B cell (primary cell): ENCODE results near the gene ASH1L. TPM values are rescaled to one million over a fixed set of nuclear protein-coding genes. Genes with fewer than 3 reads are reported as not detected.
"Not testable (repeated sequence)": the region's sequence is repeated elsewhere in the genome, so short reads cannot be mapped to it uniquely, and the experiment has no call there.

Experiments used
- ATAC-seq: fragments of 200-7000 bp; cut with Tn5 transposase; one replicate; pipeline ENCODE4 v1.10.0; 2021; ENCODE audit warnings: low read depth, mild to moderate bottlenecking, moderate number of reproducible peaks, moderate library complexity
- CTCF ChIA-PET: fragments of 350-600 bp; sonication (Branson Sonifier 250); formaldehyde crosslinking; loops from one replicate; lab custom pipeline; 2021; ENCODE audit warnings: antibody characterized with exemption, inconsistent platforms; lab: Charles Lee
- POLR2A ChIA-PET: fragments of 350-600 bp; sonication (Branson Sonifier 250); formaldehyde crosslinking; loops from one replicate; lab custom pipeline; 2021; ENCODE audit warnings: antibody characterized with exemption; lab: Charles Lee
- DNase-seq: peaks from one replicate; pipeline ENCODE4 v3.0.0; 2013
- H2AFZ ChIP-seq: 2 replicates; pipeline ENCODE4 v1.6.1; 2012; ENCODE audit warnings: mild to moderate bottlenecking, low read depth, low read length; ENCODE audit not compliant: insufficient read depth, poor library complexity, severe bottlenecking
- H3K27ac ChIP-seq, 2 donors: 1 replicate in 1 of 2; 2 replicates in 1 of 2; pipeline ENCODE4 v1.5.1; 2012 to 2013; ENCODE audit warnings: low read length in 2 of 2, mild to moderate bottlenecking in 2 of 2, moderate library complexity in 1 of 2
- H3K27me3 ChIP-seq, 4 experiments: fragments of 200-600 bp in 1 of 4; sonication (generic) in 1 of 4; replicated peaks in 1 of 4; 1 replicate in 2 of 4; 2 replicates in 2 of 4; pipeline versions ENCODE4 v1.6.1 to v1.7.0; 2013 to 2016; ENCODE audit warnings: low read length in 3 of 4, mild to moderate bottlenecking in 2 of 4, mixed read lengths in 1 of 4, moderate library complexity in 1 of 4; ENCODE audit not compliant: insufficient read depth in 4 of 4, control insufficient read depth in 3 of 4; ENCODE audit errors: control extremely low read depth in 1 of 4
- H3K36me3 ChIP-seq, 2 experiments: replicated peaks in 1 of 2; 1 replicate in 1 of 2; 2 replicates in 1 of 2; pipeline versions ENCODE4 v1.6.1 to v1.7.1; 2013; ENCODE audit warnings: low read length in 1 of 2; ENCODE audit not compliant: insufficient read depth in 2 of 2, control insufficient read depth in 1 of 2; ENCODE audit errors: control extremely low read depth in 1 of 2, extremely low read depth in 1 of 2
- H3K4me1 ChIP-seq, 2 donors: fragments of 200-600 bp in 1 of 2; sonication (generic) in 1 of 2; 1 replicate in 1 of 2; 2 replicates in 1 of 2; pipeline versions ENCODE4 v1.5.1 to v1.6.1; 2013 to 2017; ENCODE audit warnings: low read length in 2 of 2; ENCODE audit not compliant: control insufficient read depth in 2 of 2, insufficient read depth in 2 of 2
- H3K4me2 ChIP-seq: replicated peaks from 2 replicates; pipeline ENCODE3; 2012; ENCODE audit warnings: mild to moderate bottlenecking, low read depth, low read length; ENCODE audit not compliant: poor library complexity, severe bottlenecking
- H3K4me3 ChIP-seq, 5 experiments: fragments of 200-600 bp in 1 of 5; sonication (generic) in 1 of 5; 1 replicate in 3 of 5; 2 replicates in 2 of 5; pipeline versions ENCODE4 v1.5.1 to v1.7.0; 2011 to 2016; ENCODE audit warnings: low read length in 4 of 5, mild to moderate bottlenecking in 4 of 5, low read depth in 2 of 5, control low read depth in 1 of 5, moderate library complexity in 1 of 5; ENCODE audit not compliant: insufficient read depth in 1 of 5; ENCODE audit errors: control extremely low read depth in 1 of 5, extremely low read depth in 1 of 5
- H3K79me2 ChIP-seq: fragments of 200-600 bp; sonication (generic); one replicate; pipeline ENCODE4 v1.6.0; 2016; ENCODE audit warnings: low read length; ENCODE audit not compliant: control insufficient read depth, insufficient read depth
- H3K9ac ChIP-seq: fragments of 200-600 bp; sonication (generic); 2 replicates; pipeline ENCODE4 v1.6.1; 2017; ENCODE audit warnings: mild to moderate bottlenecking, low read length, moderate library complexity
- H3K9me3 ChIP-seq, 3 donors: one replicate each; pipeline versions ENCODE4 v1.6.1 to v1.7.1; 2013; ENCODE audit warnings: low read length in 2 of 3; ENCODE audit not compliant: control insufficient read depth in 2 of 3, insufficient read depth in 1 of 3; ENCODE audit errors: control extremely low read depth in 1 of 3
- H4K20me1 ChIP-seq: 2 replicates; pipeline ENCODE4 v1.6.0; 2012; ENCODE audit warnings: mild to moderate bottlenecking, low read length; ENCODE audit not compliant: insufficient read depth, control insufficient read depth, poor library complexity, severe bottlenecking
- H3K27ac Mint-ChIP-seq: one replicate; pipeline ENCODE4 v1.8.0; 2021; ENCODE audit warnings: mixed read lengths
- H3K27me3 Mint-ChIP-seq: one replicate; pipeline ENCODE4 v1.8.0; 2021; ENCODE audit warnings: mixed read lengths
- H3K4me1 Mint-ChIP-seq: one replicate; pipeline ENCODE4 v1.8.0; 2021; ENCODE audit warnings: mixed read lengths
- H3K4me3 Mint-ChIP-seq: one replicate; pipeline ENCODE4 v1.8.0; 2021; ENCODE audit warnings: mixed read lengths
- H3K9me3 Mint-ChIP-seq: one replicate; pipeline ENCODE4 v1.8.0; 2022; ENCODE audit warnings: mixed read lengths; ENCODE audit not compliant: insufficient read depth
- WGBS: methylation state at CpG from one replicate; pipeline ENCODE4 v1.1.5; 2013; ENCODE audit warnings: missing lambda C conversion rate; ENCODE audit not compliant: insufficient coverage; 5-methylcytosine and 5-hydroxymethylcytosine counted together
- intact Hi-C: fragments of 100-400 bp; cut with micrococcal nuclease; formaldehyde crosslinking; loops from one replicate; pipeline ENCODE4 v1.10.0; 2022
- polyA plus RNA-seq: library from polyadenylated mRNA; depleted of rRNA; stranded (reverse); fragments of >200 nt; gene quantifications from 2 replicates; pipeline ENCODE4 v1.2.3, GENCODE V29; 2012
- total RNA-seq, 2 donors: library from RNA; stranded (reverse); fragments of 120-200 nt in 1 of 2; gene quantifications; 1 replicate in 1 of 2; 2 replicates in 1 of 2; pipeline versions ENCODE4 v1.2.3 to v1.2.4, GENCODE V29; 2013 to 2022

ASH1L gene
- total and polyA plus RNA-seq, 2 donors (not counting 1 experiment from before 2014, with no cell fraction given): 17.7 to 124 TPM

GRCh38 chr1:155583846-155584245 lies 21.2 kb upstream of the ASH1L start:
- H3K4me3 ChIP-seq, H3K36me3 ChIP-seq, H3K27me3 ChIP-seq, H2AFZ ChIP-seq, H3K4me3 Mint-ChIP-seq, H4K20me1 ChIP-seq, H3K27ac Mint-ChIP-seq, H3K4me2 ChIP-seq, CTCF ChIA-PET, DNase-seq, H3K9me3 Mint-ChIP-seq, ATAC-seq, intact Hi-C loops, H3K27ac ChIP-seq, H3K27me3 Mint-ChIP-seq, H3K4me1 ChIP-seq, H3K4me1 Mint-ChIP-seq, H3K9ac ChIP-seq, H3K9me3 ChIP-seq: not testable (repeated sequence)
- H3K79me2 ChIP-seq: peaks cover 12% of the 10 kb centered on the region
- POLR2A ChIA-PET: interaction anchor here (0.6 kb wide), 1 partner anchor 56 kb away, joined by 5 read pairs; no protein-coding TSS in a partner anchor
- WGBS: 93% methylated on average over 3 of the region's 6 CpGs

DNA sequence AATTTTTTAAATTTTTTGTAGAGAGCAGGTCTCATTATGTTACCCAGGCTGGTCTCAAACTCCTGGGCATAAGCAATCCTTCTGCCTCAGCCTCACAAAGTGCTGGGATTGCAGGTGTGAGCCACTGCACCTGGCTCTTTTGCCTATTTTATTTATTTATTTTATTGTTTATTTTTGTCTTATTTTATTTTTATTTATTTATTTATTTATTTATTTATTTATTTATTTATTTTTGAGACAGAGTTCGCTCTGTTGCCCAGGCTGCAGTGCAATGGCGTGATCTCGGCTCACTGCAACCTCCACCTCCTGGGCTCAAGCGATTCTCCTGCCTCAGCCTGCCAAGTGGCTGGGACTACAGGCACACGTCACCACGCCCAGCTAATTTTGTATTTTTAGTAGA lies 13.0 kb upstream of the ASH1L start:
- ATAC-seq, H3K4me1 ChIP-seq, H3K9me3 Mint-ChIP-seq, H3K27me3 Mint-ChIP-seq, H3K4me1 Mint-ChIP-seq, H3K9ac ChIP-seq, H3K4me3 ChIP-seq, H3K27me3 ChIP-seq, CTCF ChIA-PET, H2AFZ ChIP-seq, H4K20me1 ChIP-seq, H3K27ac ChIP-seq, H3K4me2 ChIP-seq, DNase-seq, intact Hi-C loops, H3K9me3 ChIP-seq, H3K27ac Mint-ChIP-seq, POLR2A ChIA-PET, H3K4me3 Mint-ChIP-seq, H3K36me3 ChIP-seq: not testable (repeated sequence)
- WGBS: 100% methylated on average over 1 of the region's 6 CpGs
- peaks cover 60% of the 10 kb centered on the region for H3K79me2 ChIP-seq
